Measurements from ENCODE around the gene FLNC. TPM values are rescaled to one million over a fixed set of nuclear protein-coding genes. Genes with fewer than 3 reads are reported as not detected.

FLNC gene
- polyA plus RNA-seq, 3 donors, result 0.01 TPM; not detected in 2

DNA sequence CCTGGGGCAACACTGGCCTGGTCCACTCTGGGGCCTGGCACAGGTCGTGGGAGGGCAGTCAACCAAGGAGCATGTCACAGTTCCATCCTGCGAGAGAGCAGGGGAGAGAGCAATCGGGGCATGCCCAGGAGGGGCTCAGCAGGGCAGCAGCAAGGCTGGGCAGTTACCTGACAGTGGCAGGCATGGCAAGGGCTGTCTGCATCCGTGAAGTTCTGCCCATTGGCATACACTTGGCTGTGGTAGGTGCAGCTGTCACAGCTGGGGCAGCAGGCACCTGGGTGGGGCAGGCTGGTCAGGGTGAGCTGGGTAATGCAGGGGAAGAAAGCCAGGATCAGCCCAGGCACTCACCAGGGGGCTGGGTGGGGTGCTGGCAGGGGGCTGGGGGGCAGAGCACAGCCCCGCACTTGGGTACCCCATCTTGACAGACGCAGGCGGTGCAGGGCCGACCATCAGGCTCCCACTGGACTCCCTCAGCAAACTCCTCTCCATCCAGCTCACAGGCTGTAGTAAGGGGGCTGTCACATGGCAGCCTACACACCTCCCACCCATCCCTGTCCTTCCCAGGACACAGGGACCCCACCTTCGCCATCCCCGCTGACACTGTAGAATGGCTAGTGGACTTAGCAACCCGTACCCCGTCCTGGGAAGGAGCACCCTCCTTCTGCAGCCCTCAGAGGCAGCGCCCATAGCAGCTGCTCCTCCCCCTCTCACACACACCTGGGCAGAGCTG lies 62.5 kb downstream of the FLNC start:
- H3K4me1 ChIP-seq (ENCODE audit: control insufficient read depth in 1 of 2, insufficient read depth in 2 of 2, low read length in 2 of 2), result peaks cover 5 to 8% of the 10 kb centered on the region in 2 donors
- H3K9me3 Mint-ChIP-seq, result peaks cover 0 to 10% (median 2%) of the 10 kb centered on the region in 7 donors
- peaks cover 0 to 2% of the 10 kb centered on the region in 2 donors for H3K36me3 Mint-ChIP-seq
- DNase-seq, result no peak
- H2AFZ ChIP-seq (ENCODE audit: insufficient read depth, low read depth, low read length, poor library complexity, severe bottlenecking), result no peak overlapping the region
- no peak overlapping the region for H3K9ac ChIP-seq (ENCODE audit: insufficient read depth, low read length, poor library complexity, severe bottlenecking)
- H4K20me1 ChIP-seq (ENCODE audit: insufficient read depth, low read length), result no peaks in the 10 kb centered on the region
- TF ChIP-seq, protein P1, sequence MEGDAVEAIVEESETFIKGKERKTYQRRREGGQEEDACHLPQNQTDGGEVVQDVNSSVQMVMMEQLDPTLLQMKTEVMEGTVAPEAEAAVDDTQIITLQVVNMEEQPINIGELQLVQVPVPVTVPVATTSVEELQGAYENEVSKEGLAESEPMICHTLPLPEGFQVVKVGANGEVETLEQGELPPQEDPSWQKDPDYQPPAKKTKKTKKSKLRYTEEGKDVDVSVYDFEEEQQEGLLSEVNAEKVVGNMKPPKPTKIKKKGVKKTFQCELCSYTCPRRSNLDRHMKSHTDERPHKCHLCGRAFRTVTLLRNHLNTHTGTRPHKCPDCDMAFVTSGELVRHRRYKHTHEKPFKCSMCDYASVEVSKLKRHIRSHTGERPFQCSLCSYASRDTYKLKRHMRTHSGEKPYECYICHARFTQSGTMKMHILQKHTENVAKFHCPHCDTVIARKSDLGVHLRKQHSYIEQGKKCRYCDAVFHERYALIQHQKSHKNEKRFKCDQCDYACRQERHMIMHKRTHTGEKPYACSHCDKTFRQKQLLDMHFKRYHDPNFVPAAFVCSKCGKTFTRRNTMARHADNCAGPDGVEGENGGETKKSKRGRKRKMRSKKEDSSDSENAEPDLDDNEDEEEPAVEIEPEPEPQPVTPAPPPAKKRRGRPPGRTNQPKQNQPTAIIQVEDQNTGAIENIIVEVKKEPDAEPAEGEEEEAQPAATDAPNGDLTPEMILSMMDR (IDR thresholded peaks at IDR 0.05), result no peak
- peaks cover 11 to 36% of the 10 kb centered on the region in 2 donors for H3K27me3 ChIP-seq (ENCODE audit: control insufficient read depth in 2 of 2, insufficient read depth in 2 of 2, low read length in 2 of 2)
- H3K9me3 ChIP-seq (replicated peaks in 1 of 2; ENCODE audit: control insufficient read depth in 1 of 2, insufficient read depth in 1 of 2, low read length in 2 of 2), result no peaks in the 10 kb centered on the region
- 96% methylated on average over 12 of the region's 13 CpGs for WGBS (ENCODE audit: insufficient coverage)
- H3K79me2 ChIP-seq (ENCODE audit: insufficient read depth, low read length), result no peaks in the 10 kb centered on the region
- H3K27me3 Mint-ChIP-seq (ENCODE audit: low read depth in 3 of 3), result peaks cover 22 to 38% (median 29%) of the 10 kb centered on the region in 3 donors
- no peak overlapping the region for H3K4me2 ChIP-seq (replicated peaks; ENCODE audit: extremely low read depth, low read length, poor library complexity, severe bottlenecking)
- no peak overlapping the region for H3K27ac Mint-ChIP-seq
- H3K27ac ChIP-seq (ENCODE audit: low read depth in 1 of 2, low read length in 2 of 2), result no peak overlapping the region
- no peak overlapping the region for H3K4me3 Mint-ChIP-seq
- no peaks in the 10 kb centered on the region for H3K36me3 ChIP-seq (replicated peaks in 1 of 2; ENCODE audit: control insufficient read depth in 1 of 2, insufficient read depth in 2 of 2, low read length in 2 of 2)
- H3K4me3 ChIP-seq (replicated peaks in 1 of 3; ENCODE audit: low read depth in 2 of 3, low read length in 3 of 3), result no peak overlapping the region
- no peaks in the 10 kb centered on the region for H3K4me1 Mint-ChIP-seq
- intact Hi-C loops (cut with micrococcal nuclease), result no loop called here

- intact Hi-C loops (cut with micrococcal nuclease), result no loop called here
- Histone ChIP-seq H3K36me3 (replicated peaks in 1 of 2; ENCODE audit: control insufficient read depth in 1 of 2, insufficient read depth in 2 of 2, low read length in 2 of 2) (no peaks in the 10 kb centered on the region), H3K4me1 (ENCODE audit: control insufficient read depth in 1 of 2, insufficient read depth in 2 of 2, low read length in 2 of 2) (peaks cover 5 to 8% of the 10 kb centered on the region in 2 donors), H2AFZ (ENCODE audit: insufficient read depth, low read depth, low read length, poor library complexity, severe bottlenecking) (no peak overlapping the region), H3K79me2 (ENCODE audit: insufficient read depth, low read length) (no peaks in the 10 kb centered on the region), H3K9ac (ENCODE audit: insufficient read depth, low read length, poor library complexity, severe bottlenecking) (no peak overlapping the region), H4K20me1 (ENCODE audit: insufficient read depth, low read length) (no peaks in the 10 kb centered on the region), H3K9me3 (replicated peaks in 1 of 2; ENCODE audit: control insufficient read depth in 1 of 2, insufficient read depth in 1 of 2, low read length in 2 of 2) (no peaks in the 10 kb centered on the region), H3K4me3 (replicated peaks in 1 of 3; ENCODE audit: low read depth in 2 of 3, low read length in 3 of 3) (no peak overlapping the region), H3K27ac (ENCODE audit: low read depth in 1 of 2, low read length in 2 of 2) (no peak overlapping the region), H3K27me3 (ENCODE audit: control insufficient read depth in 2 of 2, insufficient read depth in 2 of 2, low read length in 2 of 2) (peaks cover 11 to 36% of the 10 kb centered on the region in 2 donors), H3K4me2 (replicated peaks; ENCODE audit: extremely low read depth, low read length, poor library complexity, severe bottlenecking) (no peak overlapping the region)
- peaks cover 22 to 38% (median 29%) of the 10 kb centered on the region in 3 donors for H3K27me3 Mint-ChIP-seq (ENCODE audit: low read depth in 3 of 3)
- peaks cover 0 to 10% (median 2%) of the 10 kb centered on the region in 7 donors for H3K9me3 Mint-ChIP-seq
- H3K27ac Mint-ChIP-seq, result no peak overlapping the region
- WGBS (ENCODE audit: insufficient coverage), result 99% methylated on average over 10 of the region's 23 CpGs
- H3K36me3 Mint-ChIP-seq, result peaks cover 0 to 2% of the 10 kb centered on the region in 2 donors
- no peak overlapping the region for H3K4me3 Mint-ChIP-seq
- TF ChIP-seq, protein P1 (IDR thresholded peaks at IDR 0.05), result no peak
- no peak for DNase-seq
- H3K4me1 Mint-ChIP-seq, result no peaks in the 10 kb centered on the region
These were observed 63.3 kb downstream of the FLNC start for GRCh38 chr7:128893251-128894100.
